Left lung (tissue), 10 donors: ENCODE measurements around the gene ACSM5. TPM values are rescaled to one million over a fixed set of nuclear protein-coding genes. Genes with fewer than 3 reads are reported as not detected.
"Not testable (repeated sequence)": the region's sequence is repeated elsewhere in the genome, so short reads cannot be mapped to it uniquely, and the experiment has no call there.

Experiments used
- ATAC-seq: fragments of 200-7000 bp; cut with Tn5 transposase; one replicate; pipeline ENCODE4 v1.9.1; 2020; ENCODE audit warnings: moderate library complexity
- DNase-seq, 4 donors: peaks; one replicate each; pipeline ENCODE4 v3.0.0-alpha.2; 2013 to 2020
- H3K27ac ChIP-seq, 2 donors: fragments of 200-600 bp; sonication (generic) in 1 of 2; one replicate each; pipeline versions ENCODE4 v1.5.0 to v1.8.0; 2020 to 2021
- H3K27me3 ChIP-seq, 2 donors: fragments of 200-600 bp; sonication (generic) in 1 of 2; one replicate each; pipeline versions ENCODE4 v1.5.0 to v1.8.0; 2020 to 2021
- H3K36me3 ChIP-seq, 2 donors: fragments of 200-600 bp; sonication (generic) in 1 of 2; one replicate each; pipeline versions ENCODE4 v1.5.0 to v1.8.0; 2020 to 2021
- H3K4me1 ChIP-seq, 2 donors: fragments of 200-600 bp; one replicate each; pipeline ENCODE4 v1.8.0; 2021
- H3K4me3 ChIP-seq, 2 donors: fragments of 200-600 bp; sonication (generic) in 1 of 2; one replicate each; pipeline versions ENCODE4 v1.5.0 to v1.8.0; 2020 to 2021; ENCODE audit warnings: mild to moderate bottlenecking in 1 of 2
- H3K9me3 ChIP-seq, 2 donors: fragments of 200-600 bp; sonication (generic) in 1 of 2; one replicate each; pipeline versions ENCODE4 v1.5.0 to v1.8.0; 2020 to 2021
- intact Hi-C, 2 donors: fragments of 100-400 bp; cut with DNase I; formaldehyde crosslinking; loops; one replicate each; pipeline versions ENCODE4 v1.11.2 to v1.14.2; 2022
- polyA plus RNA-seq, 6 donors: library from polyadenylated mRNA; unstranded; fragments of 120-200 nt; gene quantifications; one replicate each; pipeline ENCODE4 v1.2.1, GENCODE V29; 2013; ENCODE audit not compliant: insufficient read length in 6 of 6
- total RNA-seq, 2 donors: library from RNA; stranded (reverse); fragmentation: NEBNext Ultra II Directional; extraction: Animal tissue kit (Norgen Biotek cat#: 25700); gene quantifications; one replicate each; pipeline ENCODE4 v1.2.1, GENCODE V29; 2021
- TF ChIP-seq, protein P1 (sequence below), 2 donors: fragments of 200-600 bp; sonication (generic) in 1 of 2; IDR thresholded peaks; one replicate each; pipeline versions ENCODE4 v1.5.0 to v1.8.0; 2021; ENCODE audit warnings: antibody characterized with exemption in 2 of 2
- donor health status: DM: no; HTN: yes; CAD: no.
- donor health status: DM: no; HTN: no; CAD: no.

ACSM5 gene
- total and polyA plus RNA-seq, 8 donors: 0.24 to 3.1 (median 0.65) TPM

DNA sequence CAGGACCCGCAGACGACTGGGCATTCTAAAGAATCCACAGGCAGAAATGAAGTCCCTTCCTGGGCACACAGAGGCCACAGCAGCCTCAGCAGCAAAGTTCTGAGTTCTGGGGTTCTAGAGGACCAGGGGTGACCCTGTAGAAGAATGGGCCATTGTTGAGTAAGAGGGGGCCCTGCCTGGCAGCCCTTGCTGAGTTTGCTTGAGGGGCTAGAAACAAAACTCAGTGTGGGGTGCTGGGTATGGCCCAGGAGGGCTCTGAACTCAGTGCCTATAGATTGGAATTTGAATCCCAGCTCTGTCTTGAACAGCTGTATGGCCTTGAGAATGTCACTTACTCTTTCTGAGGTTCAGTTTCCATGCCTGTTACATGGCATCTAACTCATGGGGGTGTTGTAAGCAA, 4.7 kb upstream of the ACSM5 start, which contains the start of gene PDILT:
Gene PDILT, minus strand, starts transcription at position 101 of the 400 bp plus-strand sequence. CDS start 5,437 bp downstream, outside the sequence.
- Histone ChIP-seq H3K9me3 (no peaks in the 10 kb centered on the region), H3K27ac (no peak within 1 kb of the TSS), H3K27me3 (no peaks in the 10 kb centered on the region), H3K36me3 (no peaks in the 10 kb centered on the region), H3K4me3 (no peak within 1 kb of the TSS), H3K4me1 (no peaks in the 10 kb centered on the region)
- no peak for ATAC-seq
- DNase-seq: no peak
- intact Hi-C loops: no loop called here
- TF ChIP-seq, protein P1, sequence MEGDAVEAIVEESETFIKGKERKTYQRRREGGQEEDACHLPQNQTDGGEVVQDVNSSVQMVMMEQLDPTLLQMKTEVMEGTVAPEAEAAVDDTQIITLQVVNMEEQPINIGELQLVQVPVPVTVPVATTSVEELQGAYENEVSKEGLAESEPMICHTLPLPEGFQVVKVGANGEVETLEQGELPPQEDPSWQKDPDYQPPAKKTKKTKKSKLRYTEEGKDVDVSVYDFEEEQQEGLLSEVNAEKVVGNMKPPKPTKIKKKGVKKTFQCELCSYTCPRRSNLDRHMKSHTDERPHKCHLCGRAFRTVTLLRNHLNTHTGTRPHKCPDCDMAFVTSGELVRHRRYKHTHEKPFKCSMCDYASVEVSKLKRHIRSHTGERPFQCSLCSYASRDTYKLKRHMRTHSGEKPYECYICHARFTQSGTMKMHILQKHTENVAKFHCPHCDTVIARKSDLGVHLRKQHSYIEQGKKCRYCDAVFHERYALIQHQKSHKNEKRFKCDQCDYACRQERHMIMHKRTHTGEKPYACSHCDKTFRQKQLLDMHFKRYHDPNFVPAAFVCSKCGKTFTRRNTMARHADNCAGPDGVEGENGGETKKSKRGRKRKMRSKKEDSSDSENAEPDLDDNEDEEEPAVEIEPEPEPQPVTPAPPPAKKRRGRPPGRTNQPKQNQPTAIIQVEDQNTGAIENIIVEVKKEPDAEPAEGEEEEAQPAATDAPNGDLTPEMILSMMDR (IDR thresholded peaks at IDR 0.05): no peak

DNA sequence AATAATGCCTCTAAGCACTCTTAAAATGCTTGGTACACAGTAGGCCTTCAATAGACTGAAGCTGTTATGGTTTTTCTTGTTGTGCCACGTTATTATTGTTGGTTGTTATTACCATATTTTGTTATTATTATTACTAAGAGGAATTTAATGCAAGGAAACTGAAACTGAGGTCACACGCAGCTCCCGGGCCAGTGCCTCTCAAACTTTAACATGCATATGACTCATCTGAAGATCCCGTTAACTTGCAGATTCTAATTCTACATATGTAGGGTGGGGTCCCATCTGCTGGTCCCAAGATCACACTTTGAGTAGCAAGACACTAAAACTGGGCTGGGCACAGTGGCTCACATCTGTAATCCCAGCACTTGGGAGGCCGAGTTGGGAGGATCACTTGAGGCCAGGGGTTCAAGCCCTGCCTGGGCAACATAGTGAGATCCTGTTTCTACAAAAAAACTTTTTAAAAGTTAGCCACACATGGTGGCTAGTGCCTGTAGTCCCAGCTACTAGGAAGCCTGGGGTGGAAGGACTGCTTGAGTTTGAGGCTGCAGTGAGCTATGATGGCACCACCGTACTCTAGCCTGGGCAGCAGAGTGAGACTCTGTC, 888 bp downstream of the ACSM5 start:
- DNase-seq (no peak), ATAC-seq (no peak)
- intact Hi-C loops: no loop called here
- H3K4me3 ChIP-seq: no peak overlapping the region
- TF ChIP-seq, protein P1 (IDR thresholded peaks at IDR 0.05): no peak
- no peaks in the 10 kb centered on the region for H3K27me3 ChIP-seq
- H3K27ac ChIP-seq: peak overlapping the region in 1 of 2 donors; percentile 45
- H3K36me3 ChIP-seq: no peaks in the 10 kb centered on the region
- no peaks in the 10 kb centered on the region for H3K9me3 ChIP-seq
- no peaks in the 10 kb centered on the region for H3K4me1 ChIP-seq

DNA sequence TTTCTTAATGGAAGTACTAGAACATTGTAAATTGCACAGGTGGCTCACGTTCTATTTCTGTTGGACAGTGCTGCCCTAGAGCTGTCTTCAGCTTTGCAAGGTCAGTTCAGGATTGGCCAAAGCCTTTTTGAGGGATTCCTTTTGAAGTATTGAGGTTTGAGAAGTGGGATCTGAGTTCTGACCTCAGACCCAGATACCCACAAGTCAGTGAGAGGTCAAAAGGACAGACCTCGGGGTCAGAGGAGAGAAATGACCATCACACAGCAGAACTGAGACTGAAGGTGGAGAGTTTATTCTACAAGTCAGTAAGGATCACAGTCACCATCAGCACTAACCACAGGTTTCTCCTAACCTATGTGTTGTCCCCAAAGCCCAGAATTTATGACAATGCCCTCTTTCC, 1.7 kb downstream of the ACSM5 start:
- no peaks in the 10 kb centered on the region for H3K27me3 ChIP-seq
- intact Hi-C loops: no loop called here
- no peak overlapping the region for H3K4me3 ChIP-seq
- no peak for DNase-seq
- H3K4me1 ChIP-seq: no peaks in the 10 kb centered on the region
- no peak overlapping the region for H3K27ac ChIP-seq
- H3K36me3 ChIP-seq: no peaks in the 10 kb centered on the region
- TF ChIP-seq, protein P1 (IDR thresholded peaks at IDR 0.05): no peak
- H3K9me3 ChIP-seq: no peaks in the 10 kb centered on the region
- ATAC-seq: no peak

DNA sequence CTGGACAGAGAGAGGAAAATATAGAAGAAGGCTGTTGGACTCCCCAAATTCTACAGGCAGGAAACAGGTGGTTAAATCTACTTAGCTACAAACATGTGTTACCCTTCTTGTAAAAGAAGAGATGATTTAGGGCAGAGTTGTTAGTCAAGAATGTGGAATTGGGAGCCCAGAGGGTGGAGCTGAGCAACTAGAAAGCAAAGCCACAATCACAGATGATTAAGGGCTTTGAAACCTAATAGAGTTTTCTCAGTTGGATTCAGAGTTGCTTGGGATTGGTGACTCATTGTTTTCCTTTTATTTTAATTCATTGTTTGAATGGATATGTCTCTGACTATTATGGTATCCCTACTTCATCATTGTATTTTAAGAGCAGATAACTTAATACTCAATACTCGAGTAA, 6.2 kb downstream of the ACSM5 start:
- no peak for ATAC-seq
- H3K27ac ChIP-seq: no peak overlapping the region

DNA sequence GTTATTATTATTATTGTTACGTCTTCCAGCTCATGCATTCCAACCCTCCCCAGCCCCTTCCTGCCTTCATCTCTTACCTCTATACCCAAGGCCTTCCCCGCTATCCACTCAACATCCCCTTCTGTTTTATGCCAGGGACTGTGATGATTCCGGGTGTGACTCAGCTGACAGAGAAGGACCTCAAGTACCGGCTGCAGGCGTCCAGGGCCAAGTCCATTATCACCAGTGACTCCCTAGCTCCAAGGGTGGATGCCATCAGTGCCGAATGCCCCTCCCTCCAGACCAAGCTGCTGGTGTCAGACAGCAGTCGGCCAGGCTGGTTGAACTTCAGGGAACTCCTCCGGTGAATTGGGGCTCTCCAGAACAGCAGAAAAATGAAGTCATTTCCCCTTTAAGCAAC, 9.8 kb downstream of the ACSM5 start:
- DNase-seq, H3K4me1 ChIP-seq, ATAC-seq, H3K27me3 ChIP-seq, H3K36me3 ChIP-seq, H3K9me3 ChIP-seq, intact Hi-C loops, H3K4me3 ChIP-seq, H3K27ac ChIP-seq: not testable (repeated sequence)

More for the DNA sequence above, 6.2 kb downstream of the ACSM5 start:
- intact Hi-C loops: no loop called here
- Histone ChIP-seq H3K27me3 (no peaks in the 10 kb centered on the region), H3K4me3 (no peak overlapping the region), H3K4me1 (no peaks in the 10 kb centered on the region), H3K9me3 (no peaks in the 10 kb centered on the region), H3K36me3 (no peaks in the 10 kb centered on the region)
- TF ChIP-seq, protein P1 (IDR thresholded peaks at IDR 0.05): no peak
- no peak for DNase-seq

DNA sequence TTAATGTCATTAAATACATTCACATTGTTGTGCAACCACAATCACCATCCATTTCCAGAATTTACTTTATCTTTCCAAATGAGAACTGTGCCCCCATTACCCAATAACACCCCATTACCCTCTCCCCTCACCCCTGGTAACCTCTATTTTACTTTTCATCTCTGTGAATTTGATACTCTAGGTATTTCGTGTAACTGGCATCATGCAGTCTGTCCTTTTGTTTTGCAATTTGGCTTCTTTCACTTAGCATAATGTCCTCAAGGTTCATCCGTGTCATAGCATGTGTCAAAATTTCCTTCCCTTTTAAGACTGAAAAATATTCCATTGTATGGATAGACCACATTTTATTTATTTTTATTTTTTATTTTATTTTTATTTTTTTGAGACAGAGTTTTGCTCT, 12.4 kb downstream of the ACSM5 start:
- intact Hi-C loops, H3K36me3 ChIP-seq, ATAC-seq, H3K9me3 ChIP-seq, H3K4me3 ChIP-seq, H3K4me1 ChIP-seq, H3K27me3 ChIP-seq, DNase-seq, H3K27ac ChIP-seq: not testable (repeated sequence)

DNA sequence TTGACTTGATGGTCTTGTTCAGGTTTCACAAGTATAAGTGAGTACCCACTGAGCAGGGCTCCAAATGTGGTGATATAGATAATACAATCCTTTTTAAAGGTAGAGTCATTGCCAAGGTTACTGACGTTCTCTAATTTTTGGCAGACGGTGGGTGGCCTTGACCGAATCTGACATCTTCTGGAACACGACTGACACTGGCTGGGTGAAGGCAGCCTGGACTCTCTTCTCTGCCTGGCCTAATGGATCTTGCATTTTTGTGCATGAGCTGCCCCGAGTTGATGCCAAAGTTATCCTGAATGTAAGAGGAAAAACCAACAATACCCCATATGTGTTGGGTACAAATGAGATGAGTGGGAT, 14.4 kb downstream of the ACSM5 start:
- H3K27me3 ChIP-seq, DNase-seq, H3K9me3 ChIP-seq, H3K4me1 ChIP-seq, H3K36me3 ChIP-seq, intact Hi-C loops, H3K27ac ChIP-seq, H3K4me3 ChIP-seq, ATAC-seq: not testable (repeated sequence)
